ENCODE data around the gene NFATC2IP. TPM values are rescaled to one million over a fixed set of nuclear protein-coding genes. Genes with fewer than 3 reads are reported as not detected.

NFATC2IP gene
- total RNA-seq, 1 experiment from 2014 or later, result 73.0 TPM

- no peaks in the 10 kb centered on the region for H3K9me3 ChIP-seq (ENCODE audit: insufficient read depth, low read depth)
Observed at GRCh38 chr16:28985211-28986041, 34.7 kb downstream of the NFATC2IP start.

GRCh38 chr16:28986046-28986445, 35.3 kb downstream of the NFATC2IP start:
- Histone ChIP-seq H3K4me3 (no peak overlapping the region), H3K9me2 (ENCODE audit: insufficient read depth) (no peaks in the 10 kb centered on the region), H3K4me1 (replicated peaks; ENCODE audit: insufficient read depth) (no peaks in the 10 kb centered on the region), H3K27me3 (ENCODE audit: insufficient read depth, low read depth) (no peaks in the 10 kb centered on the region), H2AFZ (no peak overlapping the region), H3K36me3 (ENCODE audit: low read depth) (peaks cover 8% of the 10 kb centered on the region), H3K79me2 (ENCODE audit: low read depth) (no peaks in the 10 kb centered on the region), H4K20me1 (ENCODE audit: insufficient read depth) (no peaks in the 10 kb centered on the region), H3K4me2 (no peak overlapping the region), H3F3A (ENCODE audit: insufficient read depth, low read depth) (no peaks in the 10 kb centered on the region; the same call in 1 of the 2 replicates), H3K9me3 (ENCODE audit: insufficient read depth, low read depth) (no peaks in the 10 kb centered on the region), H3K27ac (no peak overlapping the region)
- TF ChIP-seq EZH2 (IDR thresholded peaks at IDR 0.05; ENCODE audit: low read depth) (no peak), CTCF (conservative IDR thresholded peaks at IDR 0.05) (no peak)
- ChIA-PET CTCF (no interaction called here), POLR2A (ENCODE audit: unreplicated experiment) (no interaction called here)
- no peak for DNase-seq
- intact Hi-C loops (cut with micrococcal nuclease; ENCODE audit: unreplicated experiment), result no loop called here
- BruUV-seq (replicated peaks), result no TSS peak

More at GRCh38 chr16:28985211-28986041, 34.7 kb downstream of the NFATC2IP start:
- Histone ChIP-seq H3K27ac (no peak overlapping the region), H3K79me2 (ENCODE audit: low read depth) (no peaks in the 10 kb centered on the region), H4K20me1 (ENCODE audit: insufficient read depth) (no peaks in the 10 kb centered on the region), H3K27me3 (ENCODE audit: insufficient read depth, low read depth) (no peaks in the 10 kb centered on the region), H3K4me1 (replicated peaks; ENCODE audit: insufficient read depth) (no peaks in the 10 kb centered on the region), H3K4me3 (no peak overlapping the region), H3F3A (ENCODE audit: insufficient read depth, low read depth) (no peaks in the 10 kb centered on the region; the same call in 1 of the 2 replicates), H3K9me2 (ENCODE audit: insufficient read depth) (no peaks in the 10 kb centered on the region), H3K4me2 (no peak overlapping the region), H3K36me3 (ENCODE audit: low read depth) (peaks cover 13% of the 10 kb centered on the region), H2AFZ (no peak overlapping the region)
- DNase-seq, result no peak
- POLR2A ChIA-PET (ENCODE audit: unreplicated experiment), result no interaction called here
- TF ChIP-seq CTCF (conservative IDR thresholded peaks at IDR 0.05) (no peak), EZH2 (IDR thresholded peaks at IDR 0.05; ENCODE audit: low read depth) (no peak)
- intact Hi-C loops (cut with micrococcal nuclease; ENCODE audit: unreplicated experiment), result no loop called here
- CTCF ChIA-PET, result no interaction called here
- no TSS peak for BruUV-seq (replicated peaks)

DNA sequence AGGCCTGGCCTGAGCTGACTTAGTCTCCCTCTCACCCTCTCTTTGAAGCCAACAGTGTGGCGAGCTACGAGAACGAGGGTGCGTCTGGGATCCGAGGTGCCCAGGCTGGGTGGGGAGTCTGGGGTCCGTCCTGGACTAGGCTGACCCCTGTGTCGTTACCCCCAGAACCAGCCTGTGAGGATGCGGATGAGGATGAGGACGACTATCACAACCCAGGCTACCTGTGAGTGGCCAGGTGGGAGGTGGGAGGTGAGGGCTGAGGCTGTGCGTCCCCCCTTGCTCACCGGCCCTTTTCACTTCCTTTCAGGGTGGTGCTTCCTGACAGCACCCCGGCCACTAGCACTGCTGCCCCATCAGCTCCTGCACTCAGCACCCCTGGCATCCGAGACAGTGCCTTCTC, 35.8 kb downstream of the NFATC2IP start:
- intact Hi-C loops (cut with micrococcal nuclease; ENCODE audit: unreplicated experiment), result no loop called here
- CTCF ChIA-PET, result no interaction called here
- BruUV-seq (replicated peaks), result no TSS peak

More for the DNA sequence above, 35.8 kb downstream of the NFATC2IP start:
- Histone ChIP-seq H3K4me2 (no peak overlapping the region), H4K20me1 (ENCODE audit: insufficient read depth) (no peaks in the 10 kb centered on the region), H3F3A (ENCODE audit: insufficient read depth, low read depth) (no peaks in the 10 kb centered on the region; the same call in 1 of the 2 replicates), H3K9me2 (ENCODE audit: insufficient read depth) (no peaks in the 10 kb centered on the region), H3K36me3 (ENCODE audit: low read depth) (peaks cover 5% of the 10 kb centered on the region), H3K4me1 (replicated peaks; ENCODE audit: insufficient read depth) (no peaks in the 10 kb centered on the region), H2AFZ (no peak overlapping the region), H3K27ac (no peak overlapping the region), H3K9me3 (ENCODE audit: insufficient read depth, low read depth) (no peaks in the 10 kb centered on the region), H3K79me2 (ENCODE audit: low read depth) (no peaks in the 10 kb centered on the region), H3K27me3 (ENCODE audit: insufficient read depth, low read depth) (no peaks in the 10 kb centered on the region), H3K4me3 (no peak overlapping the region)
- POLR2A ChIA-PET (ENCODE audit: unreplicated experiment), result interaction anchor here (0.5 kb wide), 1 partner anchor 97 kb away, joined by 4 read pairs; no protein-coding TSS in a partner anchor
- DNase-seq, result no peak
- TF ChIP-seq EZH2 (IDR thresholded peaks at IDR 0.05; ENCODE audit: low read depth) (no peak), CTCF (conservative IDR thresholded peaks at IDR 0.05) (no peak)
